ENCODE measurements around the gene ANKS1A.
"Not testable (repeated sequence)": the region's sequence is repeated elsewhere in the genome, so short reads cannot be mapped to it uniquely, and the experiment has no call there.

Gene ANKS1A

GRCh38 chr6:34922177-34922663 lies 33.2 kb downstream of the ANKS1A start:
- DNase-seq (ENCODE audit: low read depth), result no peak

- DNase-seq (ENCODE audit: low read depth), result no peak
These were observed 36.0 kb downstream of the ANKS1A start for GRCh38 chr6:34924831-34925625.

DNA sequence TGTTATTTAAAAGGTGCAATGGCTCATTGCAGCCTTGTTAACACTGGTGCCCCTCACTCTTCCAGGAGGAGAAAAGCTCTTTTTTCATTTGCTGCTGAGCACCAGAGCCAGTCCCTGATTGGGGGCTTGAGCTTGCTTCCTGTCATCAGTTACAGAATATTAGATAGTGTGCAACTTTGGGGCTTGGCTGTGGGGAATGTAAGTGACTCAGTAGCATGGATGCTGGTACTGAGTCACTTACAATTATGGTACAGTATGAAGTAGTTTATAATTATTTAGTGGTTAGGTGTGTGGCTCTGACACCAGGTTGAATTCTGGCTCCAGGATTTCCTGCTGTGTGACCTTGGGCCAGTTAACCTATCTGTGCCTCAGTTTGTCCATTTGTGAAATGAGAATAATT lies 37.6 kb downstream of the ANKS1A start:
- DNase-seq (ENCODE audit: low read depth), result no peak

DNA sequence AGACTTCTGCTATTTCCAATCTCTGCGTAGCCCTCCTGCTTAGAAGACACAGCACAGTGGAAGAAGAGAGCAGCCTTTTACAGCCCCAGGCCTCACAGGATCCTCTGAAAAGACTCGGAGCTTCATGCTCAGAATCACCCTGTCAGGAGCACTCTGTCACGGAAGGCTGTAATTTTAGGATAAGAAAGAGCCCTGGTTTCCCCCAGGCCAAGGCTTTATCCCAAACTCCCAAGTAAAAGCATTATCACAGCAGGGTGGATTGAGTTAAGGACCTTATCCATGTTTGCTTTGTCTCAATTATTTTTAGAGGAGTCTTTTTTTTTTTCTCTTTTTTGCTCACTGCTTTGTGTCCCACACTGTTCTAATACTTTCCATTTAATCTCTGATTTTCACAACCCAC lies 39.2 kb downstream of the ANKS1A start:
- no peak for DNase-seq (ENCODE audit: low read depth)

DNA sequence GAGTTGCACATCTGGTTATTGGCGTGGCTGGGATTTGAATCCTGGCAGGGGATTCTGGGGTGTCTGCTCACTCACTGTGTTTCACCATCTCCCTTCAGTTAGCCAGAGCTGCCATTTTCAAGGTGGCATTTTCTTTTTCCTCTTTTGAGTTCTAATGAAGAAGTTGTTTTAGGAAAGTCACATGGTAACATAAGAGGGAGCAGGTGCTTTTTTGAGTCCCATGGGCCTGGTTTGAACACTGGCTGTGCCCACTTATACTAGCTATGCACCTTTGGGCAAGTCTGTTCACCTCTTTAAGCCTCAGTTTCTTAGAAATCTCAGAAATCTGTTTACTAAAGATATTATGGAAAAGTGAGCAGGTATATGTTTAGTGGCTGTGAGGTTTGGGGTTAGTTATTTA lies 39.6 kb downstream of the ANKS1A start:
- DNase-seq (ENCODE audit: low read depth), result no peak

DNA sequence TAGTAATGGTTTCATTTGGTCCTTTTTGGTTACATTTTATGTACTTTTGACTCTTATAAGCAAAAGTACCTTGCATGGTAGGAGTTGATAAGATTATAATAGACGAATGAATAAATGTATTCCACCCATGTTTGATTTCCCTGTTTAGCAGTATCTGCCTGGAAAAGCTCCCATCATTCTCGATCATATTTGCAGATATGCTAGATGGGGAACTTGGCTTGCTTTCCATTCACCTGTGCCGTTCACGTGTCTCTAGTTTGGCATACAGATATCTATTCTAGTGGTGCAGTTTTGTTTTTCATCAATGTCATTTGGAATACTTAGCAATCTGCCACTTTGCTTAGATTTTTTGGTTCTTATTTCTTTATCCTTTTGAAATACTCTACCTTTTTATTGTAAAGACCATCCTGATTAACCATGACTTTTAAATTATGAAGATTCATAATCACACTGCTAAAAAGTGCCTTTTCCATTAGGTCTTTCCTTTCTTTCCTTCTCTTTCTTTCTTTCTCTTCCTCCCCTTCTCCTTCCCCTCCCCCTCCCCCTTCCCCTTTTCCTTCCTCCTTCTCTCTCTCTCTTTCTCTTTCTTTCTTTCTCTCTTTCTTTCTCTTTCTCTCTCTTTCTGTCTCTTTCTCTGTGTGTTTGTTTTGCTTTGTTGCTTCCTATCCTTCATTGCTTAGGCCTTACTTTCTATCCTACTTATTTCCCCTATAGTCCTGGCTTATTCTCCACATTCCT lies 40.4 kb downstream of the ANKS1A start:
- DNase-seq (ENCODE audit: low read depth), result no peak

- DNase-seq (ENCODE audit: low read depth), result no peak
These were observed 41.2 kb downstream of the ANKS1A start for GRCh38 chr6:34930221-34930620.

DNA sequence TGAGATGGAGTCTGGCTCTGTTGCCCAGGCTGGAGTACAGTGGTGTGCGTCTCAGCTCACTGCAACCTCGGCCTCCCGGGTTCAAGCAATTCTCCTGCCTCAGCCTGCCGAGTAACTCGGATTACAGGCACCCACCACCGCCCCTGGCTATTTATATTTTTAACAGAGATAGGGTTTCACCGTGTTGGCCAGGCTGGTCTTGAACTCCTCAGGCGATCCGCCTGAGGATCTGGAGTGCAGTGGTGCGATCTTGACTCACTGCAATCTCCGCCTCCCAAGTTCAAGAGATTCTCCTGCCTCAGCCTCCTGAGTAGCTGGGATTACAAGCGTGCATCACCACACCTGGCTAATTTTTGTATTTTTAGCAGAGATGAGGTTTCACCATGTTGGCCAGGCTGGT lies 43.1 kb downstream of the ANKS1A start:
- not testable (repeated sequence) for DNase-seq (ENCODE audit: low read depth)

DNA sequence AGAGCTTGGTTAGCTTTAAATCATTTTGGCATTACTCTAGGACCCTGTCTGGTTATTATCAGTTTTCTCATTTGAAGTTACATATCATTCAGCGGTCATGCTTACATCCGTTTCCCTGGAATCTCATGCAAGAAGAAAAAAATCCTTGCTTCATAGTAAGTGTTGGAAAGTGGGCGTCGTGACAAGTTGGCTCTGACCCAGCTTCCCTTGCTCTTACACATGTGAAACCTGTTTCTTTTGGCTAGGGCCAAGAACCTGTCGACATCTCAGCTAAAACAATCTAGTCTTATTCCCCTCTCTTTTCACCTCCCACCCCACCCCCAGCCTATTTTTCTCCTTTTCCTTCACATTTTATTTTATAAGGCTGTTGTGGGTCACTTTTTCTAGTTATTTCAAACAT lies 45.5 kb downstream of the ANKS1A start:
- DNase-seq (ENCODE audit: low read depth), result no peak

DNA sequence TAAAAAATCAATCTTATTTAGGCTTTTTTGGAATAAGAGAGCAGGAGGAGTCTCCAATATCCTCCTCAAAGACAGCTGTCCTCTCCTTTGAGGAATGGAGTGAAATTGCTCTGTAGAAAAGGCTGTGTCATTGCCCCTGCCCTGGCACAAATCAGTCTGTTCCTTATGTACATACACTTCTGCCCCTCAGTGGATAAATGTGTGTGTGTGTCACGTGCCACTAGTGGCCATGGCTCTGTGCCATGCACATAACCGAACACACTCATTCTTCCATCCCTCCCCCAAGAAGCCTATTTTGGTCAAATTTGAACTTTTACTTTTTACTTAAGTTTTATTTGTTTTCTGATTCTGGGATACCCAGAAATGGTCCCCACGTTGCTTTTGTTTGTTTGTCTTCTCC lies 49.2 kb downstream of the ANKS1A start:
- DNase-seq (ENCODE audit: low read depth), result no peak

DNA sequence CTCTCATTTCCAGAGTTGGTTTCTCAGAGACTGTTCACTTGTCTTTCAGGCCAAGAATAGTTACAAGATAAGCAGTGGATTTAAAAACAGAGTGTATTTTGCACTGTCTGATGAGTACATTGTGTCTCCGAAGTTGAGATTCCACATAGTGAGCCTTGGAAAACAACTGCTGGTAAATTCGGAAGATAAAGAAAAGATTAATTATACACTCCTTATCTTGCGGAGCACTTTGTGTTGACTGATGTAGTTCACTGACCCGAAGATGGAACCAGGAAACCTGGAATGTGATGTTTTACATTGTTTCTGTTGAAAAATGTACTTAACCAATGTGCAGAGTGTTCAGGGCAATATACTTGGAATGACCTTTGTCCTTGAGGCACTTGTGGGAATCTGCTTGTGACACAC lies 51.0 kb downstream of the ANKS1A start:
- DNase-seq (ENCODE audit: low read depth), result no peak

GRCh38 chr6:34941421-34941820 lies 52.4 kb downstream of the ANKS1A start:
- no peak for DNase-seq (ENCODE audit: low read depth)

DNA sequence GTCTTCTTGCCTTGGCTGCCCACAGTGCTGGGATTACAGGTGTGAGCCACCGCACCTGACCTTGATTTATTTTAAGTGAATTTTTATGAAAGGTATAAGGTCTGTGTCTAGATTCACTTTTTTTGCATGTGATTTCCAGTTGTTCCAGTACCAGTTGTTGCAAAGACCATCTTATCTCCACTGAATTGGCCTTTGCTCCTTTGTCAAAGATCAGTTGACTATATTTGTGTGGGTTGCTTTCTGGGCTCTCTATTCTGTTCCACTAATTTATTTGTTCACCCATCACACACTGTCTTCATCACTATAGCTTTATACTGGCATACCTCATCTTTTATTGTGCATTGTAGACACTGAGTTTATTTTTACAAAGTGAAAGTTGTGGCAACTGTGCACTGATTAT lies 56.3 kb downstream of the ANKS1A start:
- no peak for DNase-seq (ENCODE audit: low read depth)

DNA sequence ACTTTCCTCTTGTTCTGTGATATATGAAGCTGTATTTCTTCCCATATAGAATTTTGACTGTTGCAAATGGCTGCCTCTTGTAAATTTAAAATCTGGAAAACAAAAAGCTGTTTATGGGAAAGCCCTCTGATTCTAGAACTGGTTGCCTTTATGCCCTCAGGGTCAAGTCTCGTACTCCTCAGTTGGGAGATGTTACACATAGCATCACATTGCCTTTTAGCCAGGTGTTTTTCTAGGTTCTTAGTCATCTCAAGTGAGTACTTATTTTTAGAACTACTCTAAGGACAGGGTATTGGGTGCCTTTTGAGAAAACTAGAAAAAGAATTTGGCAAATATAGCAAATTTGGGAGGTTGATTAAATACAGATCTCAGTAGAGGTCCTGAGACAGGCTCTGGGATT lies 58.5 kb downstream of the ANKS1A start:
- DNase-seq (ENCODE audit: low read depth), result no peak

DNA sequence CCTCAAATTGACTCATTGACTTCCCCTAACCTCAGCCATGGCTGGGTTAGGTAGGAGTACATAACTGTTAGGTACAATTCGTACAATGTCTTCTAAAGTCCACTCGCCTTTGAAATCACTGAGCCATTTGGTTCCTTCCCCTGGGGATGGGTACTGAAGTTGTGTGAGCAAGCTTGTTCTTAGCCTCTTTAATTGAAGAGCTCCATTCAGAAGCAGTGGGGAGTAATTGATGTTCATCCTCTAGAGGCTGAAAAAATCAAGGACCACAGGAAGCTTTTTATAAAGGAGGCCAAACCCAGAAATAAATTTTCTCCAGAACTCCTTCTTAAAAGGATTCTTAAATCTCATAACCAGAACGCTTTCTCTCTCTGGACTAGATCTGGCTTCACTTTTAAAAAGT lies 60.6 kb downstream of the ANKS1A start:
- DNase-seq (ENCODE audit: low read depth), result no peak

DNA sequence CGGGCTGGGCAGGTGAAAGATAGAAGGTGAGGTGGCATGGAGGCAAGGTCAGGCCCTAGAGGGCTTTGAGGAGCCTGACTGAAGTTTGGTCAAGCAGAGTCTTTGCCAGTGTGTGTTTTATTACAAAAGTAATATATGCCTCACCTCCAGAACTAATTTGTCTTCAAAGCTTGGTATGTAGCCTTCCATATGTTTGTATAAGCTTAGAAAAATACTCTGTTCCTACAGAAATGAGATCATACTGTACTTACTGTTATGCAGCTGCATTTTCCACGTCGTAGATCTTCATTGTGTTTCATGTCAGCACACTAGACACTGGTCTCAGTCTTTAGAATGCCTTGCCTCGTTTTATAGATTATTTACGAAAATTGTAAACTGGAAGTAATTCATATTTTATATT lies 61.8 kb downstream of the ANKS1A start:
- no peak for DNase-seq (ENCODE audit: low read depth)

GRCh38 chr6:34951731-34952130 lies 62.7 kb downstream of the ANKS1A start:
- DNase-seq (ENCODE audit: low read depth), result no peak

DNA sequence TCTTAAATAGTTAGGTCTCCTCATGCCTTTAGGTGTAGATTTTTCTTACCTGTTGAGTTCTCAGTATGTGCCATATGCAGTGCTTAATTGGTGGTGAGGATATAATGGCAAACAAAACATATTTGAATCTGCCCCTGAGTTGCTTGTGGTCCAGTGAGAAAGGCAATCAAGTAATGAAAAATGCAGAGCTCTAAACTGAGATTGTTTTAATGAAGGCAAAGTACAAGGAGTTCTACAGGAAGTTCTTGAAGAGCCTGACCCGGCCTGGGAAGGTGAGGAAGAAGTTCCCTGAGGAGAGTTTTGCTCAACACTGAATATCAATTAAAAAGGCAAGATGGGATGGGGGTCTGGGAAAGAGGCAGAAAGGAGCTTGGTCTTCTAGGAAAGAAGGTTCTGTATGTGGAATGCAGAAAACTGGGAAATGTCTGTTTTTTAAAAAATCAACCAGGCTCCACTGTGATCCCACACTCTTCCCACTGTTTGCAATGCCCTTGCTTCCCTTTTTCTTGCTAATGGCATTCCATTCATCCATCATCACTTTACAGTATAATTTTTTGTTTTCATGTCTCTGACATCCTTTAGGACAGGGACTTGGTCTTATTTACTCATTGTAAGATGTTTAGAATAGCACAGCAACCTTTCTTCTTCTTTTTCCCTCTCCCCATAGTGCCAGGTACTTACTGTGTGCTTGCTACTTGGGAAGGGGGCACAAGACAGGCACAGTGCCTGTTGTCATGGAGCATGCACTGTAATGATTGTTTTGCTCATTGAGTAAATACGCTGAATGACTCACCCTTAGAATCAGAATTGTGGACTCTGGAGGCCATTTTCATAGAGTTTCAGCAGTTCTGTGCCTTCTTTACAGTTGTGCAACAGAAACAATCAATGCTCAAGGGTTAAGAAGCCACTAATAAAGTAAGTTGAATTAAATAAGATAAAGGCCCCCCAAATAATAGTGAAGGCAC lies 64.3 kb downstream of the ANKS1A start:
- DNase-seq (ENCODE audit: low read depth), result no peak

DNA sequence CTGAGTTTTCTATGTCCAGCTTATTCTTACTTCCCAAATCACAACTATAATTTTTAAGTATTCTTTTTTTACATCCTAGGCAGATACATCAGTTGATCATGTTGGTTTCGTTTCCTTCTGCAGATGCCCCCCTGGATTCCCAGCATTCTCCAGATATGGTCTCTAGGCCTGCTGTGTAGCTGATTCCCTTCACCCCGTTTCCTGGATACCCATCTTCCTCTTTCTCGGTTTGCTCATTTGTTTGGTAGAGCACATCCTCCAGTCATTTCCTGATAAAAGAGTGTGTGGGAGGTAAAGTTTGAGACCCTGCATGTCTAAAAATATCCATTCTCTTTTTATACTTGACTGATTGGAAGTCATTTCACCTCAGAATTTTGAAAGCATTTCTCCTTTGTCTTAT lies 66.4 kb downstream of the ANKS1A start:
- no peak for DNase-seq (ENCODE audit: low read depth)

DNA sequence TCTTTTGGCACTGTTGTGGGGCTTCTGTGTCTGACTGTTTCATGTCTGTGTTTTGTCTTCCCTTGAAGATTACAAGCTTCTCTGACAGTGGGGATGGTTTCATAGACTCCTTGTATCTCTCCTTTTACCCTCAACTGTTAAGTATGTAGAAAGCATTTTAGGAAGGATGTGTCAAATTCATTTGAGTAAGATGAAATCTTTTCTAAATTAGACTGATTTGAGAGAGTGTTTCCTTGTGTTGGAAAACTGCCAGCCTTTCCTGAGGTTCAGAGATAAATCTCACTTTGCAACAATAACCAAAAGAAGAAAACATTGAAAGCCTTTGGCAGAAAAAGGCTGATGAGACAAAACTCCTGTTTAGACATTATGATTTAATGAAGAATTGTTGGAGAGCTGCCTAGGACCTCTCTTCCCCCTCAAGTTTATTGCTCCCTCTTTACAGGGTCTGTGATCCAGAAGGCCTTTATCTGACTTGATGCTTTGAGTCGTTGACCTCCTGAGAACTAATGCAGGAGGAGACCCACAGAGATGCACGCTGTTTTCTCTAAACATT lies 68.3 kb downstream of the ANKS1A start:
- DNase-seq (ENCODE audit: low read depth), result no peak

GRCh38 chr6:34958734-34959133 lies 69.7 kb downstream of the ANKS1A start:
- no peak for DNase-seq (ENCODE audit: low read depth)

DNA sequence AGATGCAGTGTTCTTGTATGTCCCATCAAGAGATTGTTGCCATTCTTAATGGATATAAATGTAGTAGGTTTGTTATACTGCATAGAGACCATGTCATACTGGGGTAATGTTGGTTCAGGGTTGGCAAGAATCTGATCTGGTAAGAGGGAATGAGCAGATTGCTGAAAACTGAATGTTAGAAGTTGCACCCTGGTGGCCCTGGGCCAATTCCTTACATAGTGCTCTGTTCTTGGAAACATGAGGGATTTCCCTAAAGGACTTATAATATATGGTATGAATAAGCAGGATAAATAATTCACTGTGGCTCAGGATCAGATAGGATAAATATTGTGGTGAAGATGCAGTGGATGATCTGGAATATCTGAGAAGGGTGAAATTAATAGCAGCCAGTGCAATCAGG lies 70.2 kb downstream of the ANKS1A start:
- DNase-seq (ENCODE audit: low read depth), result no peak
